C4-2B (cell line): ENCODE data around the gene NLRP11.

ENCODE experiments used
- H3K27ac ChIP-seq: fragments of 450-650 bp; 2 replicates; pipeline ENCODE4 v1.5.1; 2017
- CTCF ChIP-seq: fragments of 450-650 bp; conservative IDR thresholded peaks from 2 replicates; pipeline ENCODE4 v1.5.1; 2017; ENCODE audit warnings: mild to moderate bottlenecking
- ZFX ChIP-seq: fragments of 450-650 bp; IDR thresholded peaks from 2 replicates; pipeline ENCODE4 v1.6.1; 2017

The NLRP11 gene

GRCh38 chr19:55831846-55832245 is at the start of gene NLRP11:
TSS of gene NLRP11 (minus strand) at chr19:55831999. CDS start at chr19:55818174, 13,825 bp downstream.
- TF ChIP-seq CTCF (no peak), ZFX (no peak)

GRCh38 chr19:55877211-55877610 is 45.4 kb upstream of the NLRP11 start:
- TF ChIP-seq CTCF (no peak), ZFX (no peak)
- no peak overlapping the region for H3K27ac ChIP-seq

More at GRCh38 chr19:55831846-55832245, at the start of gene NLRP11:
- no peak within 1 kb of the TSS for H3K27ac ChIP-seq

DNA sequence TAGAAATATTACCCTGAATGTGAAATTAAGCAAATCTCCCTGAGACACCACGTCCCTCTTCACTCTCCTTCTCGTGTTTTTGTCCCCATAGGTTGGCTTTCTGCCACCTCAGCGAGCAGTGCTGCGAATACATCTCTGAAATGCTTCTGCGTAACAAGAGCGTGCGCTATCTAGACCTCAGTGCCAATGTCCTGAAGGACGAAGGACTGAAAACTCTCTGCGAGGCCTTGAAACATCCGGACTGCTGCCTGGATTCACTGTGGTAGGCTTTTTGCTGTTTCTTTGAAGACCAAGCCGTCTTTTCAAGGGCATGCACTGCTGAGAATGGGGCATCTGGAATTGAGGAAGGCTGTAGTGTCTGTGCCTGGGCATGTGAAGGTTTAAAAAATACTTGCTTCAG is 38.9 kb upstream of the NLRP11 start:
- TF ChIP-seq ZFX (no peak), CTCF (no peak)
- no peak overlapping the region for H3K27ac ChIP-seq

GRCh38 chr19:55867101-55867500 is 35.3 kb upstream of the NLRP11 start:
- TF ChIP-seq ZFX (no peak), CTCF (no peak)

DNA sequence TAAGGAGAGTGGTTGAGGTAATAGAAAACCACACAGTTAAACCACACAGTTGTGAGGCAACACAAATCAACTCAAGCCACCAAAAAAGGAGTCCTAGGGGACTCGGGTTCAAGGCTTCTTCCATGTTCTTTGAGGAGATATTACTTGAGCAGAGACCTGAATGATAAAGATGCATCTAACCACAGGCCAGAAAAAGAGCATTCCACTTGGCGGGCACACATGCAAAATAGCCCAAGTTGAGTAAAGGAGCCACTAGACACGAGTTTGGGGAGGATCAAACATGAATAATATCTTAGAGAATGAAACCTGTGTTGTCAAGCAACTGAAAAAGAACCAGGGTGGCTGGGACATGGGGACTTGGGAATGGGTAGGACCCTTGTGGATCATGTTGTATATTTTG is 34.7 kb upstream of the NLRP11 start:
- TF ChIP-seq CTCF (no peak), ZFX (no peak)
- no peak overlapping the region for H3K27ac ChIP-seq

More at GRCh38 chr19:55867101-55867500, 35.3 kb upstream of the NLRP11 start:
- no peak overlapping the region for H3K27ac ChIP-seq

- no peak overlapping the region for H3K27ac ChIP-seq
- TF ChIP-seq CTCF: no peak
- no peak for TF ChIP-seq ZFX
These were observed 27.2 kb upstream of the NLRP11 start for GRCh38 chr19:55858969-55859368.

DNA sequence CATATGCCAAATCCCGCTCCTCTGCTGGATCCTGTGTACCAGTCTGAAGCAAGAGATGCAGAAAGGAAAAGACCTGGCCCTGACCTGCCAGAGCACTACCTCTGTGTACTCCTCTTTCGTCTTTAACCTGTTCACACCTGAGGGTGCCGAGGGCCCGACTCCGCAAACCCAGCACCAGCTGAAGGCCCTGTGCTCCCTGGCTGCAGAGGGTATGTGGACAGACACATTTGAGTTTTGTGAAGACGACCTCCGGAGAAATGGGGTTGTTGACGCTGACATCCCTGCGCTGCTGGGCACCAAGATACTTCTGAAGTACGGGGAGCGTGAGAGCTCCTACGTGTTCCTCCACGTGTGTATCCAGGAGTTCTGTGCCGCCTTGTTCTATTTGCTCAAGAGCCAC is 26.6 kb upstream of the NLRP11 start:
- no peak overlapping the region for H3K27ac ChIP-seq

More for the DNA sequence above, 26.6 kb upstream of the NLRP11 start:
- TF ChIP-seq CTCF (no peak), ZFX (no peak)
